Ishikawa (cell line): ENCODE results near the gene MBD3.

Experiments
- FOXM1 ChIP-seq: IDR thresholded peaks from 2 replicates; pipeline ENCODE4 v1.6.1; 2012; ENCODE audit warnings: low read depth, borderline replicate concordance
- REST ChIP-seq: IDR thresholded peaks from 2 replicates; pipeline ENCODE4 v1.6.1; 2012; ENCODE audit warnings: low read depth, mild to moderate bottlenecking
- USF1 ChIP-seq: IDR thresholded peaks from 2 replicates; pipeline ENCODE4 v1.6.1; 2012

GRCh38 chr19:1577090-1577928, 15.4 kb downstream of the MBD3 start:
- TF ChIP-seq FOXM1 (no peak), USF1 (no peak), REST (no peak)
